ENCODE measurements around the gene ACR.
"Not testable (repeated sequence)": the region's sequence is repeated elsewhere in the genome, so short reads cannot be mapped to it uniquely, and the experiment has no call there.

The ACR gene

GRCh38 chr22:50733521-50734342 lies 4.3 kb upstream of the ACR start:
- no peak for DNase-seq

GRCh38 chr22:50734343-50734771 lies 3.6 kb upstream of the ACR start:
- no peak for DNase-seq

GRCh38 chr22:50734986-50735738 lies 2.8 kb upstream of the ACR start:
- no peak for DNase-seq

GRCh38 chr22:50735739-50736030 lies 2.3 kb upstream of the ACR start:
- DNase-seq: no peak

- DNase-seq: no peak
Measured at GRCh38 chr22:50738649-50739227, 734 bp downstream of the ACR start.

- DNase-seq: no peak
Measured at GRCh38 chr22:50739279-50739691, 1.3 kb downstream of the ACR start.

GRCh38 chr22:50739894-50740293 lies 1.9 kb downstream of the ACR start:
- DNase-seq: peak; percentile 1 to 57 (median 34)

- DNase-seq: not testable (repeated sequence)
Measured at GRCh38 chr22:50740714-50741113, 2.7 kb downstream of the ACR start.

- DNase-seq: not testable (repeated sequence)
Measured at GRCh38 chr22:50744424-50744823, 6.4 kb downstream of the ACR start.

- not testable (repeated sequence) for DNase-seq
Measured at GRCh38 chr22:50747521-50747920, 9.5 kb downstream of the ACR start.

- DNase-seq: not testable (repeated sequence)
Measured at GRCh38 chr22:50748630-50749029, 10.6 kb downstream of the ACR start.

- DNase-seq: not testable (repeated sequence)
Measured at GRCh38 chr22:50749302-50750074, 11.5 kb downstream of the ACR start.

GRCh38 chr22:50755251-50755650 lies 17.2 kb downstream of the ACR start:
- DNase-seq: not testable (repeated sequence)

- not testable (repeated sequence) for DNase-seq
Measured at GRCh38 chr22:50756406-50756805, 18.4 kb downstream of the ACR start.

- peak in 2 of 3 experiments; percentile 27 to 68 for DNase-seq
Measured at GRCh38 chr22:50756949-50757491, 19.0 kb downstream of the ACR start.

- DNase-seq: not testable (repeated sequence)
Measured at GRCh38 chr22:50759597-50760341, 21.8 kb downstream of the ACR start.

- DNase-seq: not testable (repeated sequence)
Measured at GRCh38 chr22:50761829-50762228, 23.8 kb downstream of the ACR start.

- DNase-seq: not testable (repeated sequence)
Measured at GRCh38 chr22:50764288-50764687, 26.3 kb downstream of the ACR start.

GRCh38 chr22:50775132-50775531 lies 37.1 kb downstream of the ACR start:
- peak in 2 of 3 experiments; percentile 8 to 45 for DNase-seq

GRCh38 chr22:50777631-50778030 lies 39.6 kb downstream of the ACR start:
- DNase-seq: not testable (repeated sequence)

- not testable (repeated sequence) for DNase-seq
Measured at GRCh38 chr22:50780244-50780643, 42.2 kb downstream of the ACR start.

GRCh38 chr22:50782253-50782652 lies 44.2 kb downstream of the ACR start:
- not testable (repeated sequence) for DNase-seq
